ENCODE measurements around the gene PLXNA2. TPM values are rescaled to one million over a fixed set of nuclear protein-coding genes. Genes with fewer than 3 reads are reported as not detected.

PLXNA2 gene
- polyA plus RNA-seq, 4 donors = 10.7 to 17.8 (median 12.8) TPM

DNA sequence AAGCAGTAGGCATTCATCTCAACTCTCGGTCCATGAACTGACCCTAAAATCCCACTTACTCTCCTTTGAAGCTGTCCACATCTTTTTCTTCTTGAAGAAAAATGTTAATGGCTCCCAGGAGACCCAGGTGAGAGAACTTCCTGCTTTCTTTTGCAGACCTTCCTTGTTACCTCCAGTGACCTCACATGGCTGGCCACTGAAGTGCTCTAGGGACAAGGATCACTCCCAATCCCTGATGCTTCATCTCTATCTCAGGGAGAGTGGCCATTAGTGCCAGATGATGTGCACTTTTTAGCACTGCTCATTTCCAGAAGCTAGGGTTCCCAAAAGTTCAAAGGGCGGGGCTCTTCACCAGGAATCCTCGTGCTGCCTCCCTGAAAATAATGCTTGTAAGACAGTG is 16.2 kb downstream of the PLXNA2 start:
- H3K27ac ChIP-seq (ENCODE audit: low read depth in 1 of 3, low read length in 2 of 3) = no peak overlapping the region

GRCh38 chr1:208227366-208227765 is 16.8 kb downstream of the PLXNA2 start:
- 70 to 83% (median 75%) methylated on average over 4 of the region's 4 CpGs for WGBS, 3 donors
- Histone ChIP-seq H3K27me3 (ENCODE audit: control insufficient read depth in 3 of 3, insufficient read depth in 3 of 3, low read length in 3 of 3) (no peaks in the 10 kb centered on the region), H3K27ac (ENCODE audit: low read depth in 1 of 3, low read length in 2 of 3) (no peak overlapping the region), H3K36me3 (ENCODE audit: control insufficient read depth in 3 of 3, insufficient read depth in 2 of 3, low read depth in 1 of 3, low read length in 3 of 3) (peaks cover 0 to 4% (median 0%) of the 10 kb centered on the region in 3 donors), H3K9me3 (ENCODE audit: control insufficient read depth in 2 of 2, insufficient read depth in 1 of 2, low read depth in 1 of 2, low read length in 1 of 2) (no peaks in the 10 kb centered on the region), H3K4me1 (ENCODE audit: control insufficient read depth in 3 of 3, insufficient read depth in 2 of 3, low read depth in 1 of 3, low read length in 2 of 3) (peaks cover 0 to 5% (median 2%) of the 10 kb centered on the region in 3 donors), H3K4me3 (ENCODE audit: low read depth in 1 of 3, low read length in 3 of 3) (no peak overlapping the region)
- FAIRE-seq (no peak), DNase-seq (no peak)

More for the DNA sequence above, 16.2 kb downstream of the PLXNA2 start:
- Histone ChIP-seq H3K27me3 (ENCODE audit: control insufficient read depth in 3 of 3, insufficient read depth in 3 of 3, low read length in 3 of 3) (no peaks in the 10 kb centered on the region), H3K4me1 (ENCODE audit: control insufficient read depth in 3 of 3, insufficient read depth in 2 of 3, low read depth in 1 of 3, low read length in 2 of 3) (peaks cover 0 to 6% (median 2%) of the 10 kb centered on the region in 3 donors), H3K4me3 (ENCODE audit: low read depth in 1 of 3, low read length in 3 of 3) (no peak overlapping the region), H3K9me3 (ENCODE audit: control insufficient read depth in 2 of 2, insufficient read depth in 1 of 2, low read depth in 1 of 2, low read length in 1 of 2) (no peaks in the 10 kb centered on the region), H3K36me3 (ENCODE audit: control insufficient read depth in 3 of 3, insufficient read depth in 2 of 3, low read depth in 1 of 3, low read length in 3 of 3) (peaks cover 0 to 4% (median 0%) of the 10 kb centered on the region in 3 donors)
- DNase-seq (no peak), FAIRE-seq (no peak)
- WGBS, 3 donors = 66 to 78% (median 73%) methylated on average over 3 of the region's 3 CpGs

DNA sequence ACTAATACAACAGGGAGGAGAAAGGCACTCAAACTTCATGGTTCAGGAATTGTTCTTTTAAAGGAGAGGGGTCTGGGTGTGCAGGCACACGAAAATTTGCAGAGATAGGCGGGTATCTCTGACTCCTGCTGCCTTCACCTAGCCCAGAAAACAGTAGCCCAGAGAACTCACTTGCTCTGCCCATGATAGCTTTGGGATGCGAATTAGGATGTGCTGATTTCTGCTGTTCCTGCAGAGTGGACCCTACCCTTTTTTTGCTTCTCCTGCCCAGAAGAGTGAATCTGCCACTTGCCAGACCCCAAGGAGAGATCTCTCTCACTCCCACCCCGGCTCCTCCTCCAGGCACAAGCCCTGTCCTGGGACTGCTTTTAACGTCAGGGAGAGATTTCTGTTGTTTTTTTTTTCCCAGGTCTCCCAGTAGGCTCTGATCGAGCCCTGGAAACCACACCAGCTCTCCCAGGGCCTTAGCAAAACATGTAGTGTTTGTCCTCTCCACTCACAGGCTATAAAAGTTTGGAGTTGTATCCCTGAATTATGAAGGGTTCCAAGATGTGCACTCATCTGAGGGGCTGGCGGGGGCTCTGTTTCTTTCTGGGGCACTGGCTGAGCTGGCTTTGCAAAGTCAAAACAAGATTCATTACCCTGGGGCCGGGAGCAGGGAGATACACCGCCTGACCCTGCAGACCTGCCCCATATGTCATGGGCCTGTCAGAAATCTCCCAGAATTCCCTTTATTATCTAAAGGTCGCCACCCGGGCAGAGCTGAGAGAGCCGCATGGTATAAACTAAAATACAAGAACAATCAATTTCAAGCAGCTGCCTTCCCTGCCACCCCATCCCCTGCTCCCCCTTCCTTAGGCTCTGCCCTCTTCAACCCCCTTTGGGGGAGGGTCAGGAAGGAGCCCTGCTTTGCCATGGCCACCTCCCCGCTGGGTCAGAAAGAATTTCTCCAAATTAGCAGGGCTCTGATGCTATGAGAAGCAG is 17.9 kb downstream of the PLXNA2 start:
- Histone ChIP-seq H3K27ac (ENCODE audit: low read depth in 1 of 3, low read length in 2 of 3) (no peak overlapping the region), H3K4me1 (ENCODE audit: control insufficient read depth in 3 of 3, insufficient read depth in 2 of 3, low read depth in 1 of 3, low read length in 2 of 3) (peaks cover 2% of the 10 kb centered on the region in 3 donors), H3K36me3 (ENCODE audit: control insufficient read depth in 3 of 3, insufficient read depth in 2 of 3, low read depth in 1 of 3, low read length in 3 of 3) (peaks cover 0 to 4% (median 0%) of the 10 kb centered on the region in 3 donors), H3K9me3 (ENCODE audit: control insufficient read depth in 2 of 2, insufficient read depth in 1 of 2, low read depth in 1 of 2, low read length in 1 of 2) (no peaks in the 10 kb centered on the region), H3K4me3 (ENCODE audit: low read depth in 1 of 3, low read length in 3 of 3) (no peak overlapping the region), H3K27me3 (ENCODE audit: control insufficient read depth in 3 of 3, insufficient read depth in 3 of 3, low read length in 3 of 3) (no peaks in the 10 kb centered on the region)
- DNase-seq = no peak
- WGBS, 3 donors = 74 to 83% (median 78%) methylated on average over 13 of the region's 13 CpGs
- no peak for FAIRE-seq

DNA sequence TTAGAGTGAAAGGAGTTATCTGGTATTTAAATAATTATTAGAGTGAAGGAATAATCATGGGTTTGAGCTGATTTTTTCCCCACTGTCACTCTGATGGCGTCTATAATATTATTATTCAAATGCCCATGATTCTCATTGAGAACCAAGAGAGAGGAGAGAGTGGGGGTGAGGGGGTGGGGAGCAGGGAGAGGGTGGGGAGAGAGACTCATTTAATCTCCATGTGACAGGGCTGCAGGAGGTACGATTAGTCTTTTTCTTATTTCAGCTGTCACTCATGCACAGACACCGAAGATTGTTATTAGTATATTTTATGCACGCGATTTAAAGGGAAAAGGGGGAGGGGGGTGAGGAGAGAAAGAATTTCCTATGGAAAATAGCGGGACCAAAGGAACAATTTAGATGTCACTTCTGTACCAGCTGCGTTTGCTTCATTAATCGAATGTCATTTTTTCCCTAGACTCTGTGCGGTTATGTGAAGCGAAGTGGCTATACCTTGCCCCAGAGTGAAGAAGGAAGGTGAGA is 19.9 kb downstream of the PLXNA2 start:
- Histone ChIP-seq H3K9me3 (ENCODE audit: control insufficient read depth in 2 of 2, insufficient read depth in 1 of 2, low read depth in 1 of 2, low read length in 1 of 2) (no peaks in the 10 kb centered on the region), H3K27me3 (ENCODE audit: control insufficient read depth in 3 of 3, insufficient read depth in 3 of 3, low read length in 3 of 3) (no peaks in the 10 kb centered on the region), H3K4me3 (ENCODE audit: low read depth in 1 of 3, low read length in 3 of 3) (no peak overlapping the region), H3K27ac (ENCODE audit: low read depth in 1 of 3, low read length in 2 of 3) (no peak overlapping the region), H3K36me3 (ENCODE audit: control insufficient read depth in 3 of 3, insufficient read depth in 2 of 3, low read depth in 1 of 3, low read length in 3 of 3) (peaks cover 0 to 4% (median 0%) of the 10 kb centered on the region in 3 donors), H3K4me1 (ENCODE audit: control insufficient read depth in 3 of 3, insufficient read depth in 2 of 3, low read depth in 1 of 3, low read length in 2 of 3) (peaks cover 2 to 7% (median 2%) of the 10 kb centered on the region in 3 donors)
- DNase-seq (no peak), FAIRE-seq (no peak)
- WGBS, 3 donors = 91 to 92% (median 91%) methylated on average over 10 of the region's 10 CpGs

- no peak for DNase-seq
- no peak for FAIRE-seq
- WGBS, 3 donors = 81 to 92% (median 81%) methylated on average over 8 of the region's 8 CpGs
Measured at GRCh38 chr1:208223136-208223535, 21.0 kb downstream of the PLXNA2 start.

DNA sequence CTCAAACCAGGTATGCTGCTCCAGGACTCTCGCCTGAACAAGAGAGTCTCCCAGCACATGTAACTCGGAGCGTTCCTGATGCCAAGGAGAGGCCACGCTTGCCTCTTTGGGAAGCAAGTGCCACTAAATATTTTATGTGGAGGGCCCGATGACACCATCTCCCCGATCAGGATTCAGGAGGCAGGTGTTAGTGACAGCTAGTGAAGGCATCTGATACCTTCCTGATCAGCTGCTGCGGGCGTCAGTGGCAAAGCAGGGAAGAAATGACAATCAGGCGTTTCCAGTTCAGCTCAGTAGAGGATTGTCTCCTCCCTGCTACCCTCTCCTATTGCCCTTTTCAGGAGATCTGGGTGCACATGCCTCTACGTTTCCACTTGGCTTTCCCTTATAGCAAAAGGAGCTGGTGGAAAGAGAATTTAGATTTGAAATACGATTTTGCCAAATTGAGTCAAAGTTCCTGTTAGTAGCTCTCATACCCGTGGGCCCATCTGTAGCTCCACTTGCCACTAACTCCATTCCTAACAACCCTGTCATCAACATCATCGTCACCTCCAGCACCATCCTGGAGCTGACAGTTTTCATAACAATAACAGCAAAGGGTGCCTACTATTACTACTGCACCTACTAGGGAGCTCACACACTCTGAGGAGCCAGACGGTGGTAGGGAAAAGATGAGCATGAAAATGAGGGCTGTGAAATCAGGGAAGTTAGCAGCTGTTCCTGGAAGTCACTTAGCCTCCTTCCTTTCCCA is 21.6 kb downstream of the PLXNA2 start:
- peaks cover 0 to 7% (median 0%) of the 10 kb centered on the region in 3 donors for H3K4me1 ChIP-seq (ENCODE audit: control insufficient read depth in 3 of 3, insufficient read depth in 2 of 3, low read depth in 1 of 3, low read length in 2 of 3)
- WGBS, 3 donors = 80 to 84% (median 83%) methylated on average over 14 of the region's 14 CpGs
- no peak overlapping the region for H3K4me3 ChIP-seq (ENCODE audit: low read depth in 1 of 3, low read length in 3 of 3)
- FAIRE-seq (no peak), DNase-seq (no peak)
- peaks cover 0 to 6% (median 0%) of the 10 kb centered on the region in 3 donors for H3K36me3 ChIP-seq (ENCODE audit: control insufficient read depth in 3 of 3, insufficient read depth in 2 of 3, low read depth in 1 of 3, low read length in 3 of 3)
- no peaks in the 10 kb centered on the region for H3K27me3 ChIP-seq (ENCODE audit: control insufficient read depth in 3 of 3, insufficient read depth in 3 of 3, low read length in 3 of 3)
- no peaks in the 10 kb centered on the region for H3K9me3 ChIP-seq (ENCODE audit: control insufficient read depth in 2 of 2, insufficient read depth in 1 of 2, low read depth in 1 of 2, low read length in 1 of 2)
- no peak overlapping the region for H3K27ac ChIP-seq (ENCODE audit: low read depth in 1 of 3, low read length in 2 of 3)

More at GRCh38 chr1:208223136-208223535, 21.0 kb downstream of the PLXNA2 start:
- peaks cover 0 to 4% (median 0%) of the 10 kb centered on the region in 3 donors for H3K36me3 ChIP-seq (ENCODE audit: control insufficient read depth in 3 of 3, insufficient read depth in 2 of 3, low read depth in 1 of 3, low read length in 3 of 3)
- no peaks in the 10 kb centered on the region for H3K9me3 ChIP-seq (ENCODE audit: control insufficient read depth in 2 of 2, insufficient read depth in 1 of 2, low read depth in 1 of 2, low read length in 1 of 2)
- no peak overlapping the region for H3K4me3 ChIP-seq (ENCODE audit: low read depth in 1 of 3, low read length in 3 of 3)
- no peak overlapping the region for H3K27ac ChIP-seq (ENCODE audit: low read depth in 1 of 3, low read length in 2 of 3)
- no peaks in the 10 kb centered on the region for H3K27me3 ChIP-seq (ENCODE audit: control insufficient read depth in 3 of 3, insufficient read depth in 3 of 3, low read length in 3 of 3)
- H3K4me1 ChIP-seq (ENCODE audit: control insufficient read depth in 3 of 3, insufficient read depth in 2 of 3, low read depth in 1 of 3, low read length in 2 of 3) = peaks cover 0 to 7% (median 2%) of the 10 kb centered on the region in 3 donors

- peak overlapping the region in 1 of 3 donors; percentile 9 for H3K27ac ChIP-seq (ENCODE audit: low read depth in 1 of 3, low read length in 2 of 3)
Measured at GRCh38 chr1:208221291-208221622, 22.9 kb downstream of the PLXNA2 start.

DNA sequence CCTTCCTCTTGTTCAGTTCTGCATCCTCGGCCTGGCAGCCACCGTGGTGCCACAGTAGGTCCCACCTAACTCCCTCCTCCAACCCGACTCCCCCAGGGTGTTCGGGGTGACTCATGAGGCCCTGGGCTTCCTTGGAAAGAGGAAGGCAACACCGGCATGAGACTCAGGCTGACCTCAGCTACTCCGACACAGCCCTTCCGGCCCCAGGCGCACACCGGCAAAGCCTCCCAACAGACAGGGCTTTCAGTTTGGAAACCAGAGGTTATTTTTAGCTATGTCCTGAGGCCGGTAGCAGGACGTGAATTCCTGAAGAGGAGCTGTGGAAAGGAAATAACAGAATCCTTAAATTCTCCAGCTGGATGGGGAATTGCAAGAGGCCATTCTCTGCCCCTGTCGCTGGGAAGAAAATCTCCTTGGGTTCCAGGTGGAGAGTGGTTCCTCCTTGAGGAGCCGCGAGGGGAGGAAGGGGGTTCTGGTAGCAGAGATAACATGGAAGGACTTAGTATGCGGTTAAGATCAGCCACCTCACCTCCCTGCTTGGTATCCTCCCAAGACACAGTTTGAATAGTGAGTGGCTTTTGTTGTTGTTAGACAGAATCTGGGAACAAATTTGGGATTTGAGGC is 24.4 kb downstream of the PLXNA2 start:
- WGBS, 3 donors = 54 to 87% (median 67%) methylated on average over 15 of the region's 15 CpGs
- DNase-seq (no peak), FAIRE-seq (no peak)
- no peaks in the 10 kb centered on the region for H3K9me3 ChIP-seq (ENCODE audit: control insufficient read depth in 2 of 2, insufficient read depth in 1 of 2, low read depth in 1 of 2, low read length in 1 of 2)
- H3K27me3 ChIP-seq (ENCODE audit: control insufficient read depth in 3 of 3, insufficient read depth in 3 of 3, low read length in 3 of 3) = no peaks in the 10 kb centered on the region
- peaks cover 0 to 7% (median 0%) of the 10 kb centered on the region in 3 donors for H3K4me1 ChIP-seq (ENCODE audit: control insufficient read depth in 3 of 3, insufficient read depth in 2 of 3, low read depth in 1 of 3, low read length in 2 of 3)
- peak overlapping the region in 2 of 3 donors; percentile 39 to 55 for H3K27ac ChIP-seq (ENCODE audit: low read depth in 1 of 3, low read length in 2 of 3)
- H3K4me3 ChIP-seq (ENCODE audit: low read depth in 1 of 3, low read length in 3 of 3) = no peak overlapping the region
- peaks cover 0 to 27% (median 3%) of the 10 kb centered on the region in 3 donors for H3K36me3 ChIP-seq (ENCODE audit: control insufficient read depth in 3 of 3, insufficient read depth in 2 of 3, low read depth in 1 of 3, low read length in 3 of 3)

More at GRCh38 chr1:208221291-208221622, 22.9 kb downstream of the PLXNA2 start:
- DNase-seq = no peak
- FAIRE-seq = no peak
- Histone ChIP-seq H3K27me3 (ENCODE audit: control insufficient read depth in 3 of 3, insufficient read depth in 3 of 3, low read length in 3 of 3) (no peaks in the 10 kb centered on the region), H3K36me3 (ENCODE audit: control insufficient read depth in 3 of 3, insufficient read depth in 2 of 3, low read depth in 1 of 3, low read length in 3 of 3) (peaks cover 0 to 19% (median 3%) of the 10 kb centered on the region in 3 donors), H3K4me1 (ENCODE audit: control insufficient read depth in 3 of 3, insufficient read depth in 2 of 3, low read depth in 1 of 3, low read length in 2 of 3) (peaks cover 0 to 7% (median 0%) of the 10 kb centered on the region in 3 donors), H3K4me3 (ENCODE audit: low read depth in 1 of 3, low read length in 3 of 3) (no peak overlapping the region), H3K9me3 (ENCODE audit: control insufficient read depth in 2 of 2, insufficient read depth in 1 of 2, low read depth in 1 of 2, low read length in 1 of 2) (no peaks in the 10 kb centered on the region)
- WGBS, 3 donors = 73 to 88% (median 83%) methylated on average over 1 of the region's 1 CpG
